HFFc6 (cell line): ENCODE data around the gene SEMA4B. TPM values are rescaled to one million over a fixed set of nuclear protein-coding genes. Genes with fewer than 3 reads are reported as not detected.
A peak's percentile ranks its signal among the peaks of the same experiment; 100 is the strongest.

Experiments
- DNase-seq: peaks from one replicate; pipeline ENCODE4 v3.0.0-alpha.2; 2018
- H3K27ac Mint-ChIP-seq: 2 replicates; pipeline ENCODE4 v1.8.0; 2020; ENCODE audit warnings: mild to moderate bottlenecking, mixed read lengths
- H3K27me3 Mint-ChIP-seq: 2 replicates; pipeline ENCODE4 v1.8.0; 2021; ENCODE audit warnings: mild to moderate bottlenecking, moderate library complexity, mixed read lengths; ENCODE audit not compliant: insufficient read depth
- H3K36me3 Mint-ChIP-seq: 2 replicates; pipeline ENCODE4 v1.8.0; 2021; ENCODE audit warnings: low read depth, mixed read lengths
- H3K4me1 Mint-ChIP-seq: 2 replicates; pipeline ENCODE4 v1.8.0; 2020; ENCODE audit warnings: low read depth, mixed read lengths
- H3K4me3 Mint-ChIP-seq: 2 replicates; pipeline ENCODE4 v1.8.0; 2020; ENCODE audit warnings: mild to moderate bottlenecking, moderate library complexity, mixed read lengths
- H3K9me3 Mint-ChIP-seq: 2 replicates; pipeline ENCODE4 v1.8.0; 2020; ENCODE audit warnings: mild to moderate bottlenecking, mixed read lengths
- total RNA-seq, 6 experiments: library from RNA; stranded (reverse); fragmentation: NEBNext Ultra II Directional; extraction: Animal tissue kit (Norgen Biotek cat#: 25700); gene quantifications; 2 replicates in 1 of 6; 3 replicates in 5 of 6; pipeline ENCODE4 v1.2.3, GENCODE V29; 2021
- TF ChIP-seq, protein P1 (sequence below): fragments of 200-600 bp; sonication (generic); IDR thresholded peaks from 2 replicates; pipeline ENCODE4 v1.5.0; 2021; ENCODE audit warnings: antibody characterized with exemption, mild to moderate bottlenecking

The SEMA4B gene
- total RNA-seq, 6 experiments from 2014 or later, result 5.6 to 7.7 (median 7.2) TPM

DNA sequence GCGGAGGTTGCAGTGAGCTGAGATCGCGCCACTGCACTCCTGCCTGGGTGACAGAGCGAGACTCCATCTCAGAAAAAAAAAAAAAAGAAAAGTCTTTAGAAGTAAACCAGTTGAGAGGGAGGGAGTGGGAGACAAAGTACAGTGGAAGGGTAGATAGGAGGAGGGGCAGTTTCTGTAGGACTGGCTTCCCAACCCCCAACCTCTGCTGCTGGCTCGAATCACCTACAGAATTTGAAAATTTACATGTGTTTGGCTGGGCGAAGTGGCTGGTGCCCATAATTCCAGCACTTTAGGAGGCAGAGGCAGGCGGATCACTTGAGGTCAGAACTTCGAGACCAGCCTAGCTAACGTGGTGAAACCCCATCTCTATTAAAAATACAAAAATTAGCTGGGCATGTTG, 24.1 kb upstream of the SEMA4B start:
- peaks cover 21% of the 10 kb centered on the region for H3K27me3 Mint-ChIP-seq
- H3K36me3 Mint-ChIP-seq, result peaks cover 3% of the 10 kb centered on the region; the same call in 1 of the 2 replicates
- DNase-seq, result no peak
- H3K4me1 Mint-ChIP-seq, result no peaks in the 10 kb centered on the region
- TF ChIP-seq, protein P1, sequence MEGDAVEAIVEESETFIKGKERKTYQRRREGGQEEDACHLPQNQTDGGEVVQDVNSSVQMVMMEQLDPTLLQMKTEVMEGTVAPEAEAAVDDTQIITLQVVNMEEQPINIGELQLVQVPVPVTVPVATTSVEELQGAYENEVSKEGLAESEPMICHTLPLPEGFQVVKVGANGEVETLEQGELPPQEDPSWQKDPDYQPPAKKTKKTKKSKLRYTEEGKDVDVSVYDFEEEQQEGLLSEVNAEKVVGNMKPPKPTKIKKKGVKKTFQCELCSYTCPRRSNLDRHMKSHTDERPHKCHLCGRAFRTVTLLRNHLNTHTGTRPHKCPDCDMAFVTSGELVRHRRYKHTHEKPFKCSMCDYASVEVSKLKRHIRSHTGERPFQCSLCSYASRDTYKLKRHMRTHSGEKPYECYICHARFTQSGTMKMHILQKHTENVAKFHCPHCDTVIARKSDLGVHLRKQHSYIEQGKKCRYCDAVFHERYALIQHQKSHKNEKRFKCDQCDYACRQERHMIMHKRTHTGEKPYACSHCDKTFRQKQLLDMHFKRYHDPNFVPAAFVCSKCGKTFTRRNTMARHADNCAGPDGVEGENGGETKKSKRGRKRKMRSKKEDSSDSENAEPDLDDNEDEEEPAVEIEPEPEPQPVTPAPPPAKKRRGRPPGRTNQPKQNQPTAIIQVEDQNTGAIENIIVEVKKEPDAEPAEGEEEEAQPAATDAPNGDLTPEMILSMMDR, result no peak
- no peak overlapping the region for H3K27ac Mint-ChIP-seq
- H3K4me3 Mint-ChIP-seq, result no peak overlapping the region
- peaks cover 4% of the 10 kb centered on the region; the same call in 1 of the 2 replicates for H3K9me3 Mint-ChIP-seq

- H3K27ac Mint-ChIP-seq, result no peak overlapping the region
- no peak for DNase-seq
- H3K4me3 Mint-ChIP-seq, result no peak overlapping the region
- no peaks in the 10 kb centered on the region for H3K9me3 Mint-ChIP-seq
- TF ChIP-seq, protein P1, result no peak
- peaks cover 22% of the 10 kb centered on the region for H3K27me3 Mint-ChIP-seq
- no peaks in the 10 kb centered on the region for H3K36me3 Mint-ChIP-seq
- peaks cover 1% of the 10 kb centered on the region for H3K4me1 Mint-ChIP-seq
Measured at GRCh38 chr15:90178468-90179435, 22.4 kb upstream of the SEMA4B start.

GRCh38 chr15:90181776-90182175, 19.4 kb upstream of the SEMA4B start:
- Mint-ChIP-seq H3K4me1 (peaks cover 14% of the 10 kb centered on the region), H3K9me3 (no peaks in the 10 kb centered on the region), H3K4me3 (no peak overlapping the region), H3K36me3 (no peaks in the 10 kb centered on the region), H3K27me3 (peaks cover 20% of the 10 kb centered on the region), H3K27ac (no peak overlapping the region)
- no peak for DNase-seq
- TF ChIP-seq, protein P1, result no peak

DNA sequence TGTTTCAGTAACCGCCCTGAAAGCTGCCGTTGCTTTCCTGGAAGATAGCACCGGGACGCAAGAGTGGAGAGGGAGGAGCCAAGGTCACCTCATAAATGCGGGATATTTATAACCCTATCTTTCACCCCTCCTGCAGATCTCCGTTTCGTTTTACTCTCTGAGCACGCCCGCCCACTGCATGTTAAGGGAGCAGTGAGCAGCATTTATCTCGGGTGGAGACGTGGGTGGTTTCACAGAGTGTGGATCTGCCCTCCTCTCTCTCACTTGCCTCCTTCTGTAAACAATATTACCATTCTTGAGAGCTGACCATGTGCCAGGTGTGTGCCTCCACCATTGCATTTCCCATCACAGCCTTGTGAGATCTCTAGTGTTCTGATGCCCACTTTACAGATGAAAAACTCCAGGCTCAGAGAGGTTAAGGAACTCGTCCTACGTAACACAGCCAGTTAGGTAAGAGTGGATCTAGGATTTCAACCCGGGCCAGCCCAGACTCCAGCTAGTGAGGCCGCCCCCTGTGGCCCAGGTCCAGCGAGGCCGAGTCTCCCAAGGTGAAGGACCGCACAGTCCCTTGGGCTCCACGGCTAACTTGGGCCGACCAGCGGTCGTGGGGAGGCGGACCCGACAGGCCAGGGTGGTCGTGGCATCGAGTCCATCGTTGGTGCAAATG, 16.9 kb upstream of the SEMA4B start:
- no peaks in the 10 kb centered on the region for H3K9me3 Mint-ChIP-seq
- peak overlapping the region; percentile 87 for H3K4me3 Mint-ChIP-seq
- DNase-seq, result peak; percentile 8
- H3K27me3 Mint-ChIP-seq, result peaks cover 11% of the 10 kb centered on the region
- H3K4me1 Mint-ChIP-seq, result peaks cover 14% of the 10 kb centered on the region
- TF ChIP-seq, protein P1, result no peak; the same call in 1 of the 2 replicates
- H3K36me3 Mint-ChIP-seq, result no peaks in the 10 kb centered on the region
- peak overlapping the region; percentile 51 for H3K27ac Mint-ChIP-seq

- H3K36me3 Mint-ChIP-seq, result no peaks in the 10 kb centered on the region
- no peaks in the 10 kb centered on the region for H3K9me3 Mint-ChIP-seq
- no peak for DNase-seq
- peaks cover 6% of the 10 kb centered on the region for H3K27me3 Mint-ChIP-seq
- TF ChIP-seq, protein P1, result no peak
- no peak overlapping the region; the same call in 1 of the 2 replicates for H3K27ac Mint-ChIP-seq
- H3K4me1 Mint-ChIP-seq, result peaks cover 14% of the 10 kb centered on the region
- H3K4me3 Mint-ChIP-seq, result peak overlapping the region; percentile 87
Measured at GRCh38 chr15:90184786-90185704, 16.1 kb upstream of the SEMA4B start.
